GM19023 (cell line): ENCODE data around the gene GGTLC2.

Source experiments
- ATAC-seq: cut with Tn5 transposase; IDR thresholded peaks from one replicate; pipeline ENCODE4 v1.9.1; 2021; ENCODE audit warnings: mild to moderate bottlenecking, moderate library complexity; ENCODE audit not compliant: unreplicated experiment

GGTLC2 gene

DNA sequence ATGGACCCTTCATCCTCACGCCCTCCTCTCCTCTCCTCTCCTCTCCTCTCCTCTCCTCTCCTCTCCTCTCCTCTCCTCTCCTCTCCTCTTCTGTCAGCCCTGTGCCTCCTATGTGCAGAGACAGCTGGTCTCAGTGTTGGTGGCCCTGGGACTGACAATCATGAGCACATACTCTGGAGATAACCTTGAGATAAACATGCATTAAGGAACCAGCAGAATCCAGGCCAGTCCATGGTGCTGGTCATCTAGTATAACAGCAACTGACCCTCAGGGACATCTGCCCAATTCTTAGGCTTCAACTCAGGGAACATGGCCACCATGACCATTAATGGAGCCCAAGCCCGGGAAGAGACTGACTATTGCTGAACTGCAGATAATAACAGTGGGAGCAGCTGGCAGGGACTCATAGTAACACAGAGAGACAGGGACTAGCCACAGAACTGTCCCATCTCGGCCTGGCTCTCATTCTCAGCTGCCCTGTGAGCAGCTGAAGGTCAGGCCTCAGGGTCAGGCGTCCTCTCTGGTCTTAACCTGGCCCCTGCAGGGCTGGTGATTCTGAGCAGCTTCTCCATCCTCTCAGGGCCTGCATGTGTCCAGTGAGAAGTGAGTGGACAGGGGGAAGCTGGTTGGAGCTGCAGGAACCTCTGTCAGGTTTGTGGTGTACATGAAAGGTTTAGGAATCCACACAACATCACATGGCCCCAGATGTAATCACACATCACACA is 45.4 kb downstream of the GGTLC2 start:
- ATAC-seq = no peak

- ATAC-seq = no peak
Measured at GRCh38 chr22:22691055-22691454, 46.6 kb downstream of the GGTLC2 start.

- no peak for ATAC-seq
Measured at GRCh38 chr22:22691716-22692701, 47.6 kb downstream of the GGTLC2 start.

GRCh38 chr22:22692707-22693530 is 48.5 kb downstream of the GGTLC2 start:
- ATAC-seq = no peak

DNA sequence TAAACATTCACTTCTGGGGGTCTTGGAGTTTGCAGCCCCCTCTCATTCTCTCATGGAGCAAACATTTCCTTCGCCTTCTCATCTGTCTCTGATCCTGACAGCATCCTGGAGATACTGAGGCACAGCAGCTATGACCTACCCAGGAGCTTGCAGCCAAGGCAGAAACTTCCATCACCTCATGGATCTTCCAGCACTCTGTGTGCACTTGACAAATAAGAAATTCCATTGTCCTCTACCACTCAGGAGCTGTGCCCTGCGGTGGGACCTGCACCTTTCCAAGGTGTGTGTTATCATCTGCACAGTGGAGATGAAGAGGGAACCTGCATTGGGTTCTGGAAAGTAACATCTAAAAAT is 49.1 kb downstream of the GGTLC2 start:
- no peak for ATAC-seq

- ATAC-seq = no peak
Measured at GRCh38 chr22:22694106-22694505, 49.7 kb downstream of the GGTLC2 start.

DNA sequence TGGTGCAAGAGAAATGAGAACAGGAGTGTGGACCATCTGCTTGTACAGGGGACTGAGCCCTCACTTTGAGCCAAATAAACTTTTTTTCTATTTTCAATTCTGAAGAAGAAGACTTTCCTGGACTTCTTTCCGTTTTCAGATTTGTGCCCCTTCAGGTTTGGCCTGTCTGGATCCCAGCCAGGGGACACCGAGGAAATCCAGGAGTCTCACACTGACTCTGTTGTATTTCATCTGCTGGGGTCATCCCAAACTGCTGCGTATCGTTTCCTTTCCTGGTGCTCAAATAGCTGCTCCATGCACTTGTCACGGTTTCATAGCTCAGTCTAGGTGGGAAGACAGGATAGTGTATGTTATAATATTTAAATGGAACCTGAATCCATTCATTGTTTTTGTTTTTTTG is 51.7 kb downstream of the GGTLC2 start:
- no peak for ATAC-seq
